HG03342 (cell line): ENCODE results near the gene IGFBP4.
"Not testable (repeated sequence)": the region's sequence is repeated elsewhere in the genome, so short reads cannot be mapped to it uniquely, and the experiment has no call there.

Experiments
- ATAC-seq: cut with Tn5 transposase; IDR thresholded peaks from one replicate; pipeline ENCODE4 v1.9.1; 2021; ENCODE audit warnings: mild to moderate bottlenecking, moderate library complexity; ENCODE audit not compliant: unreplicated experiment

Gene IGFBP4

GRCh38 chr17:40443196-40443987 lies at the start of gene IGFBP4:
Gene IGFBP4, plus strand, starts transcription at chr17:40443450. Its CDS starts 286 bp downstream, at chr17:40443736.
- no peak for ATAC-seq

- ATAC-seq = no peak
Observed at GRCh38 chr17:40399185-40399584, 44.1 kb upstream of the IGFBP4 start.

GRCh38 chr17:40402668-40403067 lies 40.6 kb upstream of the IGFBP4 start:
- no peak for ATAC-seq

- ATAC-seq = no peak
Observed at GRCh38 chr17:40404003-40404402, 39.2 kb upstream of the IGFBP4 start.

- no peak for ATAC-seq
Observed at GRCh38 chr17:40407460-40407859, 35.8 kb upstream of the IGFBP4 start.

DNA sequence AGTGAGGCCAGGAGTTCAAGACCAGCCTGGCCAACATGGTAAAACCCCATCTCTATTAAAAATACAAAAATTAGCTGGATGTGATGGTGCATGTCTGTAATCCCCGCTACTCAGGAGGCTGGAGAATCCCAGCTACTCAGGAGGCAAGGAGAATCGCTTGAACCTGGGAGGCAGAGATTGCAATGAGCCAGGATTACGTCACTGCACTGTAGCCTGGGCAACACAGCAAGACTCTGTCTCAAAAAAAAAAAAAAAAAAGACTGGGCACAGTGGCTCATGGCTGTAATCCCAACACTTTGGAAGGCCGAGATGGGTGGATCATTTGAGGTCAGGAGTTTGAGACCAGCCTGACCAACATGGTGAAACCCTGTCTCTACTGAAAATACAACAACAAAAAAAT lies 33.7 kb upstream of the IGFBP4 start:
- ATAC-seq = not testable (repeated sequence)

DNA sequence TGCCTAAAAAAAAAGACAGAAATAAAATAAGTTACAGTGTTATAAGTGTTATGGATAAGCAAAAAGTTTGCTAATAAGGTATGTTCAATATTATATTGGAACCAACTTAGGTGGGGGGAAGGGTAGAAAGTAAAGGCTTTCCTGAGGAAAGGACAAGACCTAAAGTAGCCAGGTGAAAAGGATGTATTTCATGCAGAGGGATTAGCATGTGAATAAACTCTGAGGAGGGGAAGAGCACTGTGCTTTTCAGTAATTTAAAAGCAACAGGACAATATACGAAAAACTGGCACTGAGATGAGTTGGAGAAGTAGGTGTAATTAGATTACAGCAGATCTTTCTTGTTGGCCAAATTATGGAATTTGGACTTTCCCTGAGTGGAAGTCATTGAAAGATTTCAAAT lies 33.2 kb upstream of the IGFBP4 start:
- ATAC-seq = no peak

DNA sequence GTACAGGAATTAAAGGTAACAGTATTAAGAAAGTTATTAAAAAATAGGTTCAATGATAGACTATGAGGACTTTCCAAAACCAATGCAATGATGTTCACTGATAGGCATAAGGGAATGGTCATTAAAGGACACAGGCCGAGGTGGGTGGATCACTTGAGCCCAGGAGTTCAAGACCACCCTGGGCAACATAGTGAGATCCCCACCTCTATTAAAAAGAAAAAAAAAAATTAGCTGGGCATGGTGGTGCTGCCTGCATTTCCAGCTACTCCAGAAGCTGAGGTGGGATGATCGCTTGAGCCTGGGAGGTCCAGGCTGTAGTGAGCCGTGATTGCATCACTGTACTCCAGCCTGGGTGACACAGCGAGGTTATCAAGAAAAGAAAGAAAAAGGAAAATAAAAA lies 31.4 kb upstream of the IGFBP4 start:
- ATAC-seq = no peak

DNA sequence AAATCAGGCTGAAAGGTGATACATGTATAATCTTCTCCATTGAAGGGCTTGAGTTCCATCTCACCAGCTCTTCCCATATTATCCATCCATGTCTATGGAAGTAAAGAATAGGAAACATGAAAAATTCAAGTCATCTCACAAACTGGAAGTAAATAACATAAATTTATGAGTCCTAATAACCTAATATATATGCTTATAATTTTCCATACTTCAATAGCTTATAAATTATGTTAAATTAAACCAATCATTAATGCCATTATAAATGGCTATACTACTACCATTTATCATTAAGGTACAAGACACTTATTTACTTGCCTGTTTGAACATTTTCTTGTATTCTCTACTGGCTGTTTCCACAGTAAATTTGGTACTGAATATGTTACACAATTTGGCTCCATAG lies 30.4 kb upstream of the IGFBP4 start:
- ATAC-seq = no peak

DNA sequence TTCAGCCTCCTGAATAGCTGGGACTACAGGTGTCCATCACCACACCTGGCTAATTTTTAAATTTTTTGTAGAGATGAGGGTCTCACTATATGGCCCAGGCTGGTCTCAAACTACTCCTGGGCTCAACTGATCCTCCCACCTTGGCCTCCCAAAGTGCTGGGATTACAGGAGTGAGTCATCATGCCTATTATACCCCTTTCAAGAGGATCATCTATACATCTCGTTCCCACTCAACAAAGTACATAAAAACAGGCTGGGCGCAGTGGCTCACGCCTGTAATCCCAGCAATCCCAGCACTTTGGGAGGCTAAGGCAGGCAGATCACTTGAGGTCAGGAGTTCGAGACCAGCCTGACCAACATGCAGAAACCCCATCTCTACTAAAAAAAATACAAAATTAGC lies 28.9 kb upstream of the IGFBP4 start:
- not testable (repeated sequence) for ATAC-seq

GRCh38 chr17:40415390-40415789 lies 27.9 kb upstream of the IGFBP4 start:
- ATAC-seq = no peak

DNA sequence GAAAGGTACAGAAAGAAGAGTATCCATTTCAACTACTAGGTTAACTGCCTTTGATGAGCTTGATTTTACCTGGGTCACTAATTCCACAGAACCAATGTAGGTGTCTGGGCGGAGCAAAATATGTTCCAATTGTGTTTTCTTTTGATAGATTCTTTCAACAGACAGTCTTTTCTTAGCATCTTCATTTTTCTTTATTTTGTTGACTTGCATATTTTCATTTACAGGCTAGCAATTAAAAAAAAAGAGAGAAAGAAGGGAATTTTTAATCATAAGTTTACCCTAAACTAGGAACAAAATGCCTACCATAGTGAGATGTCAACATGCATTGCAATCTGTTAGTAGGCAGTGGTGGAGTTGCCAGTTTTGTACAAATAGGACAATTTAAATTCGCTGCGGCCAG lies 26.6 kb upstream of the IGFBP4 start:
- ATAC-seq = no peak

DNA sequence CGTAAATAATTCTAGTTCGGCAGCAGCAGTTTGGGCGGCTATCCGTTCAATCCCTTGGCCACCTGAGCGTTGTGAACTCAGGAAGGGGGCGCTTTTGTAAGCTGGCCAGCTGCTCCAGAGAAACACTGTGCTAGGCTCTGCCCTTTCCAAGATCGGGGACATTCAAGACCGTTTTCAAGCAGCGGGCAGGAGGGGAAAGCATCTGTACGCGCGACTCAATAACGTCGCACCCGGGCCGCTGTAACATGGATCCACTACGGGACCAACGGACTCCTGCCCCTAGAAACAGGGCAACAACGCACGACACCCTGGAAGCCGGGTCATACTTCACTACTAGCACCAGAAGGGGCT lies 26.0 kb upstream of the IGFBP4 start:
- ATAC-seq = peak; percentile 11

- ATAC-seq = peak; percentile 93
Observed at GRCh38 chr17:40417609-40418427, 25.4 kb upstream of the IGFBP4 start, which contains the start of gene TOP2A. Gene TOP2A, minus strand, starts transcription at chr17:40417896. Its CDS starts 105 bp downstream, at chr17:40417791.

DNA sequence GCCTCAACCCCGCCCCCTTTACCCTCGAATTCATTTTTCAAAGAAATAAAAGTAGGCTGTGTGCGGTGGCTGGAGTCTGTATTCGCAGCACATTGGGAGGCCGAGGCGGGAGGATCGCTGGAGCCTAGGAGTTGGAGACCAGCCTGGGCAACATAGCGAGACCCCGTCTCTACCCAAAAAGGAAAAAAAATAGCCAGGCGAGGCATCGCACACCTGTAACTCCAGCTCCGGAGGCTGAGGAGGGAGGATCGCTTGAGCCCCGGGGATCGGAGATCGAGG lies 24.9 kb upstream of the IGFBP4 start:
- ATAC-seq = no peak

DNA sequence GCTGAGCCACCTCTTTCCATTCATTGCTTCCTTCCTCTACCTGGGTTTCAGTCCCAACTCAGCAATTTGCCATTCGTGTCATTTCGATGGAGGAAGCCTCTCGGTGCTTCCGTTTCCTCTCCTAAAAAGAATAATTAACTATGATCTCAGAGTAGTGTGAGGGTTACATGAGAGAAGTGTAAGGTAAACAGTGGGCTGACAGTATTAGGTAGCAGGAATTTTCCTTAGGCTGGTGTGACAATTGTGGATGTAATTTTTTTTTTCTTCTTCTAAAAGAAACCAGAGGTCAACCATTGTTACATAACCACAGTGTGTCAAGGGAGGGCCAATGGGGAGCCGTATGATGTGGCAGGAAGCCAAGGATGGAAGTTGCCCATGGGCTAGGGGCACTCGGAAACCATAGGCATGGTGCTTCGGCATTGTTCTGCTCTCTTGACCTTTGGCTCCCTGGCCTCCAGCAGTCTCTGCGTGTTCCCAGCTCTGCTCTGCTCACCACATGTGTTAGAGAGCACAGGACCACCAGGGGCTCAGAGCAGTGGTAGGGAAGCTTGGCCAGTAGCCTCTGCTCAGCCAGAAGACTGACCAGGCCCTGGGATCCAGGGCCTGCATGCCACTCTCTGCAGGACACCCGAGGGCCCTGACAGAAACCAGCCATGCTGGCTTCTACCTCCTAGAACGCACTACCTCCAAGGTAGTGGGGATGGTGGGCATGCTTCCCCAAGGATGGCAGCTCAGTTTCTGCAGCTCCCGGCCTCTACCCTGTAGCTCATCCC lies 23.5 kb upstream of the IGFBP4 start:
- no peak for ATAC-seq

GRCh38 chr17:40422990-40423633 lies 20.1 kb upstream of the IGFBP4 start:
- ATAC-seq = no peak

- ATAC-seq = no peak
Observed at GRCh38 chr17:40425741-40426140, 17.5 kb upstream of the IGFBP4 start.

GRCh38 chr17:40427002-40427491 lies 16.2 kb upstream of the IGFBP4 start:
- ATAC-seq = no peak

GRCh38 chr17:40430272-40431230 lies 12.7 kb upstream of the IGFBP4 start:
- ATAC-seq = no peak
